ENCODE measurements around the gene GTF2A1.
"Not testable (repeated sequence)": the region's sequence is repeated elsewhere in the genome, so short reads cannot be mapped to it uniquely, and the experiment has no call there.

The GTF2A1 gene

DNA sequence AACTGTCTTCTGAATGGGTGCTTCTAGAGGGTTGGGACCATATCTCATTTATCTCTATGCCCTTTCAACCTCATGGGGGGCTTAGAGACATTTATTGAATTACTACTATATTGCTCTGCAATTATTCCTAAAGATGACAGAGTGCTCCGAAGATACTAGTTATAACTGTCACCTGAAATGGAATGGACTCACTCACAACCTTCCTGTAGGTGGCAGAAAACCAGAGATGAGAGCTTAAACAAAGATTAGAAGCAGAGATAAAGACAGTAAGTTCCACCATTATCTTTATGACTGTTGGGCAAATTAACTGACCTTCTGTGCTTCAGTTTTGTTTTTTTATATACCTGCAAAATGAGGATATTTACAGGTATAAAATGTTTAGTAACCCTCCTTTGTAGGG lies 31.5 kb upstream of the GTF2A1 start:
- no peaks in the 10 kb centered on the region for H3K36me3 ChIP-seq (ENCODE audit: control insufficient read depth in 1 of 2, insufficient read depth in 2 of 2, low read length in 2 of 2)

GRCh38 chr14:81247271-81247766 lies 26.6 kb upstream of the GTF2A1 start:
- no peaks in the 10 kb centered on the region for H3K27me3 ChIP-seq (ENCODE audit: low read depth, low read length)
- H3K4me1 ChIP-seq (ENCODE audit: control insufficient read depth in 1 of 2, insufficient read depth in 2 of 2, low read length in 2 of 2): no peaks in the 10 kb centered on the region
- no peak overlapping the region for H3K27ac ChIP-seq (ENCODE audit: low read length)
- H3K9me3 ChIP-seq (ENCODE audit: control insufficient read depth in 1 of 2, low read length in 2 of 2): peaks cover 0 to 6% of the 10 kb centered on the region in 2 donors
- H3K36me3 ChIP-seq (ENCODE audit: control insufficient read depth in 1 of 2, insufficient read depth in 2 of 2, low read length in 2 of 2): no peaks in the 10 kb centered on the region
- no peak overlapping the region for H3K4me3 ChIP-seq (ENCODE audit: low read depth in 1 of 2, low read length in 2 of 2)

More for the DNA sequence above, 31.5 kb upstream of the GTF2A1 start:
- Histone ChIP-seq H3K27ac (ENCODE audit: low read length) (no peak overlapping the region), H3K27me3 (ENCODE audit: low read depth, low read length) (no peaks in the 10 kb centered on the region), H3K4me3 (ENCODE audit: low read depth in 1 of 2, low read length in 2 of 2) (no peak overlapping the region), H3K4me1 (ENCODE audit: control insufficient read depth in 1 of 2, insufficient read depth in 2 of 2, low read length in 2 of 2) (no peaks in the 10 kb centered on the region), H3K9me3 (ENCODE audit: control insufficient read depth in 1 of 2, low read length in 2 of 2) (no peaks in the 10 kb centered on the region)

DNA sequence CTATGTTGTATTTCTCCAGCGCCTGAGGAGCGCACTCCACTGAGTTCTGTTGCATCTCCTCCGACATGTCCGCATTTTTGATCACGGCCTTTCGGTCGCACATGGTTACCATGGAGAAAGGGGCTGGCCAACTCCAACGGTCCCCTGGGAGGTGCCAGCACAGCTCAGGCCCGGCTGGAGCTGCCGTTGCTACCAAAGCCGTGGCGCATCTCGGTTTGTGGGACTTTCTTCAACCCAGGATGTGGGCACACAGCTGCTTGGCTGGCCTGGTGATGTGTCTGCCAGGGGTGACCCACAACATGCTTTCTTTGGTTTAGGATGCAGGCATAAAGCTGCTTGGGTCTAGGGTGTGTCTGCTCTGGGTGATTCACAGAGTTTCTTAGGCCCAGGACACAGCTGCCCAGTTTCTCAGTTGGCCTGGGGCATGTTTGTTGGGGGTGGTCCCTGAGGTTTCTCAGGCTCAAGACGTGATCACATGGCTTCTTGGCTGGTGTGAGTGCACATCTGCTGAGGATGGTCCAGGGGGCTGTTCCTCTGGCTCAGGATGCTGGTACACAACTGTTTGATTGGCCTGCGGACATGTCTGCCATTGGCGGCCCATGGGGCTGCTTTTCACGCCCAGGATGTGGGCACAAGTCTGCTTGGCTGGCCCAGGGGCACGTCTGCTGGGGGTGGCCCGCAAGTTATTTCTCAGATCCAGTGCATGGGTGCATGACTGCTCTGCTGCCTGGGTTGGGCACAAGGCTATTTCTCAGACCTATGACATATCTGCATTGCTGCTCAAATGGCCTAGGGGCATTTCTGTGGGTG lies 25.9 kb upstream of the GTF2A1 start:
- Histone ChIP-seq H3K4me1 (ENCODE audit: control insufficient read depth in 1 of 2, insufficient read depth in 2 of 2, low read length in 2 of 2) (no peaks in the 10 kb centered on the region), H3K4me3 (ENCODE audit: low read depth in 1 of 2, low read length in 2 of 2) (no peak overlapping the region), H3K27me3 (ENCODE audit: low read depth, low read length) (no peaks in the 10 kb centered on the region), H3K27ac (ENCODE audit: low read length) (no peak overlapping the region), H3K36me3 (ENCODE audit: control insufficient read depth in 1 of 2, insufficient read depth in 2 of 2, low read length in 2 of 2) (no peaks in the 10 kb centered on the region), H3K9me3 (ENCODE audit: control insufficient read depth in 1 of 2, low read length in 2 of 2) (peaks cover 0 to 6% of the 10 kb centered on the region in 2 donors)

DNA sequence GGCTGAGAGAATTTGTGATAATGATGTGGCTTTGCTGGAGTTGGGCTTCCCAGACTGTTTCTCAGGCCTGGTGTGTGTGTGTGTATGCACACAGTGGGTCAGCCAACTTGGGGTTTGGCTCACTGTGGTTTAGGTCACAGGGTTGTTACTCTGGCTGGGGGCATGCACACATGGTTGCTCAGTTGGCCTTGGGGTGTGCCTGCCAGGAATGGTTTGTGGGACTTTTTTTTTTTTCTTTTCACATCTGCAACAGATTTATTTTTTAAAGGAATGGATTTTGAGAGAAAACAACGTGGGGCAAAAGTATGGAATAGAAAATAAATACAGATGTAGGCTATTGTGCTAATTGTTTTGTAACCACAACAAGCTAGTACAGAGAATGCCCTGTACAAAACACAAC lies 25.0 kb upstream of the GTF2A1 start:
- no peak overlapping the region for H3K27ac ChIP-seq (ENCODE audit: low read length)
- no peaks in the 10 kb centered on the region for H3K27me3 ChIP-seq (ENCODE audit: low read depth, low read length)
- H3K4me1 ChIP-seq (ENCODE audit: control insufficient read depth in 1 of 2, insufficient read depth in 2 of 2, low read length in 2 of 2): no peaks in the 10 kb centered on the region
- H3K36me3 ChIP-seq (ENCODE audit: control insufficient read depth in 1 of 2, insufficient read depth in 2 of 2, low read length in 2 of 2): no peaks in the 10 kb centered on the region
- no peak overlapping the region for H3K4me3 ChIP-seq (ENCODE audit: low read depth in 1 of 2, low read length in 2 of 2)
- peaks cover 0 to 6% of the 10 kb centered on the region in 2 donors for H3K9me3 ChIP-seq (ENCODE audit: control insufficient read depth in 1 of 2, low read length in 2 of 2)

GRCh38 chr14:81244431-81244830 lies 23.7 kb upstream of the GTF2A1 start:
- not testable (repeated sequence) for H3K4me1 ChIP-seq (ENCODE audit: control insufficient read depth in 1 of 2, insufficient read depth in 2 of 2, low read length in 2 of 2); H3K27ac ChIP-seq (ENCODE audit: low read length); H3K36me3 ChIP-seq (ENCODE audit: control insufficient read depth in 1 of 2, insufficient read depth in 2 of 2, low read length in 2 of 2); H3K4me3 ChIP-seq (ENCODE audit: low read depth in 1 of 2, low read length in 2 of 2); H3K9me3 ChIP-seq (ENCODE audit: control insufficient read depth in 1 of 2, low read length in 2 of 2); H3K27me3 ChIP-seq (ENCODE audit: low read depth, low read length)

DNA sequence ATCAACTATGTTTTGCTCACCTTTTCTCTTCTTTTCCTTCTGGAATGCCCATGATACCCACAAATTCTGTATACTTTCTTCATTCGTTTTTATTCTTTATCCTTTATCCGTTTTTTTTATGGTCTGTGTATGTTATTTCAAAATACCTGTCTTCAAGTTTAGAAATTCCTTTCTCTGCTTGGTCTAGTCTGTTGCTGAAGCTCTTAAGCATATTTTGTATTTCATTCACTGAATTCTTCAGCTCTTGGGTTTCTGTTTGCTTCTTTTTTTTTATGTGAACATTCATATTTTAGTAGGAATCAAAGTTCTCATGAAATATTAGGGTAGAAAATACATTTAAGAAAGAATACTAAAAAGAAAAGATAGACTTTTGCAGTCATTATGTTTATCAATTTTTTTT lies 22.7 kb upstream of the GTF2A1 start:
- Histone ChIP-seq H3K4me3 (ENCODE audit: low read depth in 1 of 2, low read length in 2 of 2) (no peak overlapping the region), H3K4me1 (ENCODE audit: control insufficient read depth in 1 of 2, insufficient read depth in 2 of 2, low read length in 2 of 2) (no peaks in the 10 kb centered on the region), H3K27ac (ENCODE audit: low read length) (no peak overlapping the region)

DNA sequence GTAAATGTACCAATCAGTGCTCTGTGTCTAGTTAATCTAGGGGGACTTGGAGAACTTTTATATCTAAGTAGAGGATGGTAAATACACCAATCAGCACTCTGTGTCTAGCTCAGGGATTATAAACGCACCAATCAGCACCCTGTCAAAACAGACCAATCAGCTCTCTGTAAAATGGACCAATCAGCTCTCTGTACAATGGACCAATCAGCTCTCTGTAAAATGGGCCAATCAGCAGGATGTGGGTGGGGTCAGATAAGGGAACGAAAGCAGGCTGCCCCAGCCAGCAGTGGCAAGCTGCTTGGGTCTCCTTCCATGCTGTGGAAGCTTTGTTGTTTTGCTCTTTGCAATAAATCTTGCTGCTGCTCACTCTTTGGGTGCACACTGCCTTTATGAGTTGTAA lies 16.1 kb upstream of the GTF2A1 start:
- H3K27ac ChIP-seq (ENCODE audit: low read length); H3K4me3 ChIP-seq (ENCODE audit: low read depth in 1 of 2, low read length in 2 of 2); H3K9me3 ChIP-seq (ENCODE audit: control insufficient read depth in 1 of 2, low read length in 2 of 2); H3K4me1 ChIP-seq (ENCODE audit: control insufficient read depth in 1 of 2, insufficient read depth in 2 of 2, low read length in 2 of 2); H3K36me3 ChIP-seq (ENCODE audit: control insufficient read depth in 1 of 2, insufficient read depth in 2 of 2, low read length in 2 of 2); H3K27me3 ChIP-seq (ENCODE audit: low read depth, low read length): not testable (repeated sequence)

More for the DNA sequence above, 22.7 kb upstream of the GTF2A1 start:
- H3K36me3 ChIP-seq (ENCODE audit: control insufficient read depth in 1 of 2, insufficient read depth in 2 of 2, low read length in 2 of 2): no peaks in the 10 kb centered on the region
- no peaks in the 10 kb centered on the region for H3K27me3 ChIP-seq (ENCODE audit: low read depth, low read length)
- H3K9me3 ChIP-seq (ENCODE audit: control insufficient read depth in 1 of 2, low read length in 2 of 2): peaks cover 0 to 6% of the 10 kb centered on the region in 2 donors

GRCh38 chr14:81236138-81236537 lies 15.4 kb upstream of the GTF2A1 start:
- Histone ChIP-seq H3K27me3 (ENCODE audit: low read depth, low read length) (no peaks in the 10 kb centered on the region), H3K4me3 (ENCODE audit: low read depth in 1 of 2, low read length in 2 of 2) (no peak overlapping the region), H3K36me3 (ENCODE audit: control insufficient read depth in 1 of 2, insufficient read depth in 2 of 2, low read length in 2 of 2) (no peaks in the 10 kb centered on the region), H3K9me3 (ENCODE audit: control insufficient read depth in 1 of 2, low read length in 2 of 2) (no peaks in the 10 kb centered on the region), H3K27ac (ENCODE audit: low read length) (no peak overlapping the region), H3K4me1 (ENCODE audit: control insufficient read depth in 1 of 2, insufficient read depth in 2 of 2, low read length in 2 of 2) (no peaks in the 10 kb centered on the region)

DNA sequence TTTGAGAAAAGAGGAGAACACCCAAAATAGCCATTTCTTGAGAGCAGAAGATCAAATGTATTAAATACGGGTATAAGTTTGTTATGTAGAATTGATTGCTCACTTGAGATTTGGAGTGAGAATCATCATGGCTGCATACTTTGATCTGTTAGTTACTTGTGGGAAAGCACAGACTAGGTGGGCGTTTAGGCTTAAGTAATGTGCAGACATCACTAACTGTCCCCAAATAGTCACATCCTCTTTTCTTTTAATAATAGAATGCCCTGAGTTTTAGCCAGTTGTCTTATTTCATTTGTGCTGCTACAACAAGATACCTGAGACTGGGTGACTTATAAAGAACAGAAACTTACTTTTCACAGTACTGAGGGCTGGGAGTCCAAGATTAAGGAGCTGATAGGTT lies 14.3 kb upstream of the GTF2A1 start:
- no peaks in the 10 kb centered on the region for H3K27me3 ChIP-seq (ENCODE audit: low read depth, low read length)
- no peak overlapping the region for H3K27ac ChIP-seq (ENCODE audit: low read length)
- no peaks in the 10 kb centered on the region for H3K4me1 ChIP-seq (ENCODE audit: control insufficient read depth in 1 of 2, insufficient read depth in 2 of 2, low read length in 2 of 2)
- no peaks in the 10 kb centered on the region for H3K36me3 ChIP-seq (ENCODE audit: control insufficient read depth in 1 of 2, insufficient read depth in 2 of 2, low read length in 2 of 2)
- H3K9me3 ChIP-seq (ENCODE audit: control insufficient read depth in 1 of 2, low read length in 2 of 2): no peaks in the 10 kb centered on the region
- no peak overlapping the region for H3K4me3 ChIP-seq (ENCODE audit: low read depth in 1 of 2, low read length in 2 of 2)

DNA sequence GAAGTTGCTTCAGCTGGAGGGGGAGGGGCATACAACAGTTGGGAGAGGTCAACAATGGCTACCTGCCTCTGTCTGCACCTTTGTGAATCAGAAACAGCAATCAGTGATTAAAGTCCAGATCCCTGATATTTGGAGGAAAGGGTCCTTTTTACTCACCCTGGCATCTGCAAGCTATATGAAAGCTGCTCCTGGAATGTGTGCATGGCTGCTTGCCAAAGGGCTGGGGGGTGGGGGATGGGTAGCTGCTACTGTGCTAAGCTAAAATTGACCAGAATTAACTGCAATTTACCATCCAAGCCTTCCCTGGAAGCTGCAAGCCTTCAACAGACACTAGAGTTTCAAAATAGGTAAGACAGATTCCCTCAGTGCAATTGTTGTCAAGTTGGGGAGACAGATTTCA lies 13.5 kb upstream of the GTF2A1 start:
- no peaks in the 10 kb centered on the region for H3K9me3 ChIP-seq (ENCODE audit: control insufficient read depth in 1 of 2, low read length in 2 of 2)
- H3K4me3 ChIP-seq (ENCODE audit: low read depth in 1 of 2, low read length in 2 of 2): no peak overlapping the region
- no peaks in the 10 kb centered on the region for H3K36me3 ChIP-seq (ENCODE audit: control insufficient read depth in 1 of 2, insufficient read depth in 2 of 2, low read length in 2 of 2)
- no peaks in the 10 kb centered on the region for H3K4me1 ChIP-seq (ENCODE audit: control insufficient read depth in 1 of 2, insufficient read depth in 2 of 2, low read length in 2 of 2)
- no peak overlapping the region for H3K27ac ChIP-seq (ENCODE audit: low read length)
- H3K27me3 ChIP-seq (ENCODE audit: low read depth, low read length): no peaks in the 10 kb centered on the region

DNA sequence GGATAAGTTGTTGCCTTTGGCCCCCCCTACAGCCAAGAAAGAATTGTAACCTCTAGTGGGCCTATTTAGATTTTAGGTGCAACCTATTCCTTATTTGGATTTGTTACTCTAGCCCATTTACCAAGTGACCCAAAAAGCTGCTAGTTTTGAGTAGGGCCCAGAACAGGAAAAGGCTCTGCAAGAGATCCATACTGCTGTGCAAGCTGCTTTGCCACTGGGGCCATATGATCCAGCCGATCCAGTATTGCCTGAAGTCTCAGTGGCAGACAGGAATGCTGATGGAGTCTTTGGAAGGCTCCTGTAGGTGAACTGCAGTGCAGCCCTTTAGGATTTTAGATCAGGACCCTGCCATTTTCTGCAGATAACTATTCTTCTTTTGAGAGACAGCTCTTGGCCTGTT lies 12.9 kb upstream of the GTF2A1 start:
- Histone ChIP-seq H3K9me3 (ENCODE audit: control insufficient read depth in 1 of 2, low read length in 2 of 2) (no peaks in the 10 kb centered on the region), H3K4me3 (ENCODE audit: low read depth in 1 of 2, low read length in 2 of 2) (no peak overlapping the region), H3K36me3 (ENCODE audit: control insufficient read depth in 1 of 2, insufficient read depth in 2 of 2, low read length in 2 of 2) (no peaks in the 10 kb centered on the region), H3K27ac (ENCODE audit: low read length) (no peak overlapping the region), H3K27me3 (ENCODE audit: low read depth, low read length) (no peaks in the 10 kb centered on the region), H3K4me1 (ENCODE audit: control insufficient read depth in 1 of 2, insufficient read depth in 2 of 2, low read length in 2 of 2) (no peaks in the 10 kb centered on the region)

DNA sequence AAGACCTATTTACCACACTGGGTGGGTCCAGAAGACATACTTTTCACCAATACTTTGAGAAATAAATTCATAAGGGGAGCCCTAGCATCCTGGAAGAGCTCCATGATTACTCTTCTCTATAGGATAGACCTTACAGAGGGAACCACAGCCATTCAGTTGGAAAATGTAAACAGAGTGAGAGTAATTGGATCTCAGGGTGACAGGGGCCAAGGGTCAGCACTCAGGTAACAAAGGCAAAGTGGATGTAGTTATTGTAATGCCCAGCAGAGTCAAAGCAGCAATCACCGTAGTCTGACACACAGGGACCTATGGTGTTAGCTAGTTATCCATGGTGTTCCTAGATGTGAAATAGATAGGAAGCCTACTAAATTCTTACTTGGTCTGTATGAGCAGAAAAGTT lies 10.8 kb upstream of the GTF2A1 start:
- Histone ChIP-seq H3K27ac (ENCODE audit: low read length) (no peak overlapping the region), H3K36me3 (ENCODE audit: control insufficient read depth in 1 of 2, insufficient read depth in 2 of 2, low read length in 2 of 2) (no peaks in the 10 kb centered on the region), H3K4me3 (ENCODE audit: low read depth in 1 of 2, low read length in 2 of 2) (no peak overlapping the region)

More for the DNA sequence above, 10.8 kb upstream of the GTF2A1 start:
- no peaks in the 10 kb centered on the region for H3K27me3 ChIP-seq (ENCODE audit: low read depth, low read length)
- H3K4me1 ChIP-seq (ENCODE audit: control insufficient read depth in 1 of 2, insufficient read depth in 2 of 2, low read length in 2 of 2): no peaks in the 10 kb centered on the region
- no peaks in the 10 kb centered on the region for H3K9me3 ChIP-seq (ENCODE audit: control insufficient read depth in 1 of 2, low read length in 2 of 2)
